Measurements from ENCODE around the gene SRPRB.

GRCh38 chr3:133862161-133862560 is 56.5 kb downstream of the SRPRB start:
- no peak for TF ChIP-seq POLR2AphosphoS5 (IDR thresholded peaks at IDR 0.05)
- TF ChIP-seq CTCF (IDR thresholded peaks at IDR 0.05; ENCODE audit: poor library complexity, severe bottlenecking): no peak
- no peak for TF ChIP-seq TAF1 (IDR thresholded peaks at IDR 0.05; ENCODE audit: low read depth)
- TF ChIP-seq EZH2 (IDR thresholded peaks at IDR 0.05; ENCODE audit: borderline replicate concordance, insufficient read depth, low read length, poor library complexity, severe bottlenecking): no peak
- no peak for TF ChIP-seq EP300 (conservative IDR thresholded peaks at IDR 0.05; ENCODE audit: poor library complexity, severe bottlenecking)
- no peak for TF ChIP-seq SMC3 (conservative IDR thresholded peaks at IDR 0.05; ENCODE audit: poor library complexity)
- TF ChIP-seq RAD21 (conservative IDR thresholded peaks at IDR 0.05): no peak

All from neural cell (in vitro differentiated cells).